ENCODE measurements around the gene SRR.
"Not testable (repeated sequence)": the region's sequence is repeated elsewhere in the genome, so short reads cannot be mapped to it uniquely, and the experiment has no call there.

Gene SRR, protein sequence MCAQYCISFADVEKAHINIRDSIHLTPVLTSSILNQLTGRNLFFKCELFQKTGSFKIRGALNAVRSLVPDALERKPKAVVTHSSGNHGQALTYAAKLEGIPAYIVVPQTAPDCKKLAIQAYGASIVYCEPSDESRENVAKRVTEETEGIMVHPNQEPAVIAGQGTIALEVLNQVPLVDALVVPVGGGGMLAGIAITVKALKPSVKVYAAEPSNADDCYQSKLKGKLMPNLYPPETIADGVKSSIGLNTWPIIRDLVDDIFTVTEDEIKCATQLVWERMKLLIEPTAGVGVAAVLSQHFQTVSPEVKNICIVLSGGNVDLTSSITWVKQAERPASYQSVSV

DNA sequence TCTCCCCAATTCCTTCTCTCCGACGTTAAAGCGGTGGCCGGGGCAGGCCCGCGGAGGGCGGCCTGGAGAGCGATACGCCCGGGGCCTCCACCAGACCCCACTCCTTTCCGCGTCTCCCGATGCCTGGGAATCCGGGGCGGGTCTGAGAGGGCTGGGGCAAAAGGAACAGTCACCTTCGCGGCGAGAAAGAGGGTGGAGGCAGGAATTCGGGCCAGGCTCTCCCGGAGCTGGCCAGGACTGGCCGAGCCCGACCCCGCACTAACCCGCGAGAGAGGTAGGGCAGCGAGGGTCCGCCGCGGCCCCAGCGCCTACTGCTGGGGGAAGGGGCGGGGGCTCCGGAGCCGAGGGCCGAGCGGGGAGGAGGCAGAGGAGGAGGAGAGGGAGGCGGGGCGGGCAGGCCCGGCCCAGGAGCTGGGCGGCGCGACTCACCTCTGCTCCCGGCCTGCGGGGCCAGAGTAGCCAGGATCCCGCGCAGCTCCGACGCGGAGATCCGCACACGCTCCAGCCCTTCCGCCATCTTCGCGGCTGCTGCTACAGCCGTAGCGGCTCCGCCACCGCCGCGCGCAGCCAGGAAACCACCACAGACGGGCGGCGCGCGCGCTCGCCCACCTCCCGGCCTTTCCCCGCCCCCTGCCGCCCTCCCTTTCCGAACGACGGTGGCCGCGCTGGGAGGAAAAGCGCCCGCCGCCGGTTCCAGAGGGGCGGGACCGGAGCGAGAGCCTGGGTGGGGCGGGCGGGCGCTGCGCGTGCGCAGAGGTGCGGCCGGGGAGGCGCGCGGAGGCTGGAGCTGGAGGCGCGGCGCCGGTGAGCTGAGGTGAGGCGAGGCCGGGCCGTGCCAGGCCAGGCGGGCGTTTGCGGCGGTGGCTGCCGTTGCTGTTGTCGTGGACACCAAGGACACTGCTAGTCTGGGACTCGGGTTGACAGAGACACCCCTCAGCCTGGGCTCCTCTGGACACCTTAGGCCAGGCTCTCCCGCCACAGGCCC, at the start of gene SRR, which contains the start of gene SMG6:
TSS of gene SRR (plus strand) at position 747 of the 985 bp plus-strand sequence. CDS start 11,611 bp downstream, outside the sequence.
TSS of gene SMG6 (minus strand) at position 582 of the 985 bp plus-strand sequence. CDS start at position 517, 65 bp downstream.
- TF ChIP-seq, protein P1, sequence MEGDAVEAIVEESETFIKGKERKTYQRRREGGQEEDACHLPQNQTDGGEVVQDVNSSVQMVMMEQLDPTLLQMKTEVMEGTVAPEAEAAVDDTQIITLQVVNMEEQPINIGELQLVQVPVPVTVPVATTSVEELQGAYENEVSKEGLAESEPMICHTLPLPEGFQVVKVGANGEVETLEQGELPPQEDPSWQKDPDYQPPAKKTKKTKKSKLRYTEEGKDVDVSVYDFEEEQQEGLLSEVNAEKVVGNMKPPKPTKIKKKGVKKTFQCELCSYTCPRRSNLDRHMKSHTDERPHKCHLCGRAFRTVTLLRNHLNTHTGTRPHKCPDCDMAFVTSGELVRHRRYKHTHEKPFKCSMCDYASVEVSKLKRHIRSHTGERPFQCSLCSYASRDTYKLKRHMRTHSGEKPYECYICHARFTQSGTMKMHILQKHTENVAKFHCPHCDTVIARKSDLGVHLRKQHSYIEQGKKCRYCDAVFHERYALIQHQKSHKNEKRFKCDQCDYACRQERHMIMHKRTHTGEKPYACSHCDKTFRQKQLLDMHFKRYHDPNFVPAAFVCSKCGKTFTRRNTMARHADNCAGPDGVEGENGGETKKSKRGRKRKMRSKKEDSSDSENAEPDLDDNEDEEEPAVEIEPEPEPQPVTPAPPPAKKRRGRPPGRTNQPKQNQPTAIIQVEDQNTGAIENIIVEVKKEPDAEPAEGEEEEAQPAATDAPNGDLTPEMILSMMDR (IDR thresholded peaks at IDR 0.05): no peak
- H3K27ac ChIP-seq: peak within 1 kb of the TSS; percentile 84
- H3K4me2 ChIP-seq (ENCODE audit: low read length): peak within 1 kb of the TSS; percentile 85
- H3K4me3 ChIP-seq (ENCODE audit: low read depth, low read length): peak within 1 kb of the TSS; percentile 96
- no peaks in the 10 kb centered on the region for H3K4me1 ChIP-seq
- no peaks in the 10 kb centered on the region for H3K36me3 ChIP-seq (ENCODE audit: control insufficient read depth, insufficient read depth, low read length)
- H3K27me3 ChIP-seq (ENCODE audit: control insufficient read depth, insufficient read depth, low read length): no peaks in the 10 kb centered on the region
- H3K79me2 ChIP-seq: peaks cover 34% of the 10 kb centered on the region
- H3K9ac ChIP-seq: peak within 1 kb of the TSS; percentile 50
- H3K9me3 ChIP-seq (ENCODE audit: control insufficient read depth, low read length): no peaks in the 10 kb centered on the region
- H2AFZ ChIP-seq: peak within 1 kb of the TSS; percentile 94

DNA sequence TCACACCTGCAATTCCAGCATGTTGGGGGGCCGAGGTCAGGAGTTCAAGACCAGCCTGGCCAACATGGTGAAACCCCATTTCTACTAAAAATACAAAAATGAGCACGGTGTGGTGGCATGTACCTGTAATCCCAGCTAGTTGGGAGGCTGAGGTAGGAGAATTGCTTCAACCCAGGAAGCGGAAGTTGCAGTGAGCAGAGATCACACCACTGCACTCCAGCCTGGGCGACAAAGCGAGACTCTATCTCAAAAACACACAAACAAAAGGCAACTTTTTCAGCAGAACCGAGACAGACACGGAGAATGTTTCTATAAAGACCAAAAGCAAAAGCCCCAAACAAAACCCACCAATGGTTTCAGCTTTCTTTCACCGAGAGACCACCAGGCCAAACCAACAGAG, 44.9 kb upstream of the SRR start:
- not testable (repeated sequence) for H3K27ac ChIP-seq, H3K4me1 ChIP-seq

DNA sequence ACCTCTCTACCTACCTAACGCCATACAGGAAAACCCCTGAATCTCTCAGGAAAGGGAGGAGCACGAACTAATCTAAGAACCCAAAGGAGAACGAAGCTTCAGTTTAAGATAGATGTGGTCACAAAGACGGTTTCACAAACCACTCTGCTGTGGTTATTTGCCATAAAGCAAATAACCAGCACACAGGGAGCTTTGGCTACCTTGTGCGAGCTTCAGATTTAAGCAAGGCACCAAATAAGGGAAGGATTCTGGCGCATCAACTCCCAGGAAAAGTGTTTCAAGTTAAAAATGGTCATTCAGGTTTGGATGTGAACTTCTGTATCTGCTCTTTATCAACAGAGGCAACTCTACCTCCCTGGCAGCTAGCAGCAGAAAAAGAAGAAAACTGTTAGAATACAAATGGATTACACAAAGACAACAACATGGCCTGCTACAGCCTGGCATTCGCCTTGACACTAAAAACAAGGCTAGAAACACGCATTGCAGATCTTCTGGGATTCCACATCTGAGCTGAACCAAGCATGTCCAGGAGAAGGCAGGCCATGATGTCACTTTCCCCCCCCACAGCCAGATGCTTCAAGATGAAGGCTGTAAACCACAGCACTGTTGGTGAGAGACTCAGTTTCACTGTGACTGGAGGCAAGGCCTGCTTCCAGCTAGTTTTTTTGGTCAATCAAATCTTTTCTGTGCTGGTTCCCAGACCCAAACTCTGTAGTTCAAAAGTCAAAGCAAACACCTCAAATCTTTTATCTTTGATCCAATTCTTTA, 43.8 kb upstream of the SRR start:
- Histone ChIP-seq H3K79me2 (peaks cover 18% of the 10 kb centered on the region), H3K4me3 (ENCODE audit: low read depth, low read length) (no peak overlapping the region), H3K4me2 (ENCODE audit: low read length) (no peak overlapping the region), H2AFZ (no peak overlapping the region), H3K27me3 (ENCODE audit: control insufficient read depth, insufficient read depth, low read length) (no peaks in the 10 kb centered on the region), H3K9me3 (ENCODE audit: control insufficient read depth, low read length) (no peaks in the 10 kb centered on the region), H3K27ac (no peak overlapping the region), H3K9ac (no peak overlapping the region), H3K4me1 (no peaks in the 10 kb centered on the region), H3K36me3 (ENCODE audit: control insufficient read depth, insufficient read depth, low read length) (no peaks in the 10 kb centered on the region)
- TF ChIP-seq, protein P1 (IDR thresholded peaks at IDR 0.05): no peak

More for the DNA sequence above, 44.9 kb upstream of the SRR start:
- H3K36me3 ChIP-seq (ENCODE audit: control insufficient read depth, insufficient read depth, low read length); H3K9me3 ChIP-seq (ENCODE audit: control insufficient read depth, low read length); H3K27me3 ChIP-seq (ENCODE audit: control insufficient read depth, insufficient read depth, low read length); H2AFZ ChIP-seq; H3K4me2 ChIP-seq (ENCODE audit: low read length); H3K4me3 ChIP-seq (ENCODE audit: low read depth, low read length); H3K9ac ChIP-seq: not testable (repeated sequence)
- H3K79me2 ChIP-seq: peaks cover 20% of the 10 kb centered on the region

DNA sequence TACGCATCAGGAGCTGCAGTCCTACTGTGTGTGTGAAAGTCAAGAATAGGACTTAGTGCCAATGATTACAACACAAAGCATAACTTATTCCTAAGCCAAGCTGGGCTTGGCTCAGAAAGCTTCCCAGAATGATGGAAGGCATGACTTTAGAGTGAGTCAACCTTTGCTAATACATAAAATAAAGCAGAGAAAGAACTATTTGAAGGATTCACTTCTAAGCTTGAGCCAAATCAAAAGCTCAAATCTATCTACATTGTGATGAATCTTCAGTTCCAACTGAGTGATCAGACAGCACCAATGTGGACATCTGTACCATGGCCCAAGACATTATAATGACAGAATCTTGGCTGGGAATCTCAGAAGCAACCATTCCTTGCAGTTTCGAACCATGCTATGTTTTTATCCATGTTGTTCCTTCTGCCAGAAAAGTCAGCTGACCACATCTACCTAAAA, 41.6 kb upstream of the SRR start:
- Histone ChIP-seq H3K4me2 (ENCODE audit: low read length) (no peak overlapping the region), H3K9me3 (ENCODE audit: control insufficient read depth, low read length) (no peaks in the 10 kb centered on the region), H3K4me1 (no peaks in the 10 kb centered on the region), H3K79me2 (peaks cover 19% of the 10 kb centered on the region), H3K27me3 (ENCODE audit: control insufficient read depth, insufficient read depth, low read length) (no peaks in the 10 kb centered on the region), H3K4me3 (ENCODE audit: low read depth, low read length) (no peak overlapping the region), H3K27ac (no peak overlapping the region), H3K9ac (no peak overlapping the region), H3K36me3 (ENCODE audit: control insufficient read depth, insufficient read depth, low read length) (no peaks in the 10 kb centered on the region), H2AFZ (no peak overlapping the region)
- TF ChIP-seq, protein P1 (IDR thresholded peaks at IDR 0.05): no peak

Measured in parathyroid adenoma (tissue), 2 donors.